Measurements from ENCODE around the gene KIF23. TPM values are rescaled to one million over a fixed set of nuclear protein-coding genes. Genes with fewer than 3 reads are reported as not detected.
A peak's percentile ranks its signal among the peaks of the same experiment; 100 is the strongest.

KIF23 gene
- polyA plus RNA-seq, 2 of the 4 experiments (the other 2 are of a cell fraction), result 81.8 to 117 TPM

DNA sequence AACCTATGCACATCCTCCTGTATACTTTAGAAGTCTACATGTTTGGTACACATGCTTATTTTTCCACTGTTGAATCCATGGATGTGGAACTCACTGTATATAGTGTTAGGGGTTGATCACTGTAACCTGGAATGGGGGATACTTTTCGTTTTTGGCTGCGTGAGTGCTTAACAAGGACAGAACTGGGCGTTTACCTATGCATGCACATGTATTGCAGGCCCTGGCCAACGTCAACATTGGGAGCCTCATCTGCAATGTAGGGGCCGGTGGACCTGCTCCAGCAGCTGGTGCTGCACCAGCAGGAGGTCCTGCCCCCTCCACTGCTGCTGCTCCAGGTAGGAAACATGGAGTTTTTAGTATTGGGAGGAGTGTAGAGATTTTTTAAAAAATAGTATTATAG is 40.8 kb downstream of the KIF23 start:
- ChIA-PET CTCF (interaction anchor here (2.8 to 5.2 kb wide), 2 partner anchors 7 to 11 kb away, joined by 14 to 41 read pairs; no protein-coding TSS in a partner anchor), POLR2A (interaction anchor here (1.0 to 4.2 kb wide), 2 partner anchors 8 to 11 kb away, joined by 3 to 112 read pairs; no protein-coding TSS in a partner anchor)
- 32% methylated on average over 5 of the region's 5 CpGs for WGBS (ENCODE audit: missing lambda C conversion rate)
- TF ChIP-seq TP53 (CRISPR knock-in tag; IDR thresholded peaks at IDR 0.05) (peak; percentile 58; the same call in 1 of the 2 replicates), EHF (CRISPR knock-in tag; IDR thresholded peaks at IDR 0.05) (no peak), NR3C1 (IDR thresholded peaks at IDR 0.05) (no peak), POLR2AphosphoS2 (conservative IDR thresholded peaks at IDR 0.05; ENCODE audit: low read length) (peak; percentile 81; the same call in 1 of the 2 replicates), CHD4 (IDR thresholded peaks at IDR 0.05; ENCODE audit: borderline replicate concordance) (no peak), HDAC2 (IDR thresholded peaks at IDR 0.05) (no peak), TFCP2L1 (CRISPR knock-in tag; IDR thresholded peaks at IDR 0.05) (peak; percentile 24; the same call in 1 of the 2 replicates)
- no peak for ATAC-seq
- DNase-seq (ENCODE audit: low read depth in 1 of 2, low spot score in 1 of 2), result no peak
- Histone ChIP-seq H3K4me1 (peaks cover 36% of the 10 kb centered on the region), H3K4me2 (peak overlapping the region; percentile 93), H3K4me3 (peak overlapping the region; percentile 94), H3K9me3 (no peaks in the 10 kb centered on the region), H3K27ac (peak overlapping the region; percentile 26 to 90; a peak in 3 of 6 replicates)
- no peak for FAIRE-seq

GRCh38 chr15:69456208-69457166 is 42.3 kb downstream of the KIF23 start:
- H3K4me2 ChIP-seq, result peak overlapping the region; percentile 93; the same call in 2 of the 3 replicates
- H3K27ac ChIP-seq, result no peak overlapping the region
- H3K4me1 ChIP-seq, result peaks cover 32% of the 10 kb centered on the region
- ATAC-seq (no peak), DNase-seq (ENCODE audit: low read depth in 1 of 2, low spot score in 1 of 2) (no peak), FAIRE-seq (no peak)
- no peak overlapping the region for H3K4me3 ChIP-seq
- POLR2A ChIA-PET, result no interaction called here
- CTCF ChIA-PET, result interaction anchor here (1.2 to 1.7 kb wide), 5 partner anchors 9 to 1032 kb away, joined by 3 to 5 read pairs (median 3); no protein-coding TSS in a partner anchor
- WGBS (ENCODE audit: missing lambda C conversion rate), result 84% methylated on average over 13 of the region's 13 CpGs
- H3K9me3 ChIP-seq, result no peaks in the 10 kb centered on the region
- peak; percentile 62; the same call in 1 of the 2 replicates for TF ChIP-seq FOSB (CRISPR knock-in tag; IDR thresholded peaks at IDR 0.05)
- no peak for TF ChIP-seq RNF2 (IDR thresholded peaks at IDR 0.05; ENCODE audit: borderline replicate concordance, low read depth)
- no peak for TF ChIP-seq ESRRA (IDR thresholded peaks at IDR 0.05; ENCODE audit: borderline replicate concordance, low read length)
- peak; percentile 79 for TF ChIP-seq HOXA7 (CRISPR knock-in tag; IDR thresholded peaks at IDR 0.05)
- TF ChIP-seq GATA3 (IDR thresholded peaks at IDR 0.05; ENCODE audit: borderline replicate concordance), result 0 out of 2 replicates have a peak, but pooled peaks have one; percentile 20
- TF ChIP-seq HES2 (IDR thresholded peaks at IDR 0.05), result no peak
- TF ChIP-seq HOXB5 (CRISPR knock-in tag; IDR thresholded peaks at IDR 0.05), result no peak
- TF ChIP-seq, protein P1, sequence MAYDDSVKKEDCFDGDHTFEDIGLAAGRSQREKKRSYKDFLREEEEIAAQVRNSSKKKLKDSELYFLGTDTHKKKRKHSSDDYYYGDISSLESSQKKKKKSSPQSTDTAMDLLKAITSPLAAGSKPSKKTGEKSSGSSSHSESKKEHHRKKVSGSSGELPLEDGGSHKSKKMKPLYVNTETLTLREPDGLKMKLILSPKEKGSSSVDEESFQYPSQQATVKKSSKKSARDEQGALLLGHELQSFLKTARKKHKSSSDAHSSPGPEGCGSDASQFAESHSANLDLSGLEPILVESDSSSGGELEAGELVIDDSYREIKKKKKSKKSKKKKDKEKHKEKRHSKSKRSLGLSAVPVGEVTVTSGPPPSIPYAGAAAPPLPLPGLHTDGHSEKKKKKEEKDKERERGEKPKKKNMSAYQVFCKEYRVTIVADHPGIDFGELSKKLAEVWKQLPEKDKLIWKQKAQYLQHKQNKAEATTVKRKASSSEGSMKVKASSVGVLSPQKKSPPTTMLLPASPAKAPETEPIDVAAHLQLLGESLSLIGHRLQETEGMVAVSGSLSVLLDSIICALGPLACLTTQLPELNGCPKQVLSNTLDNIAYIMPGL (CRISPR knock-in tag; IDR thresholded peaks at IDR 0.05; ENCODE audit: borderline replicate concordance), result no peak
- TF ChIP-seq ZC3H11A (IDR thresholded peaks at IDR 0.05), result no peak
- no peak for TF ChIP-seq JUNB (IDR thresholded peaks at IDR 0.05)
- TF ChIP-seq TP53 (CRISPR knock-in tag; IDR thresholded peaks at IDR 0.05), result 0 out of 2 replicates have a peak, but pooled peaks have one; percentile 54
- TF ChIP-seq RARB (CRISPR knock-in tag; IDR thresholded peaks at IDR 0.05), result peak; percentile 49
- peak; percentile 30 to 65; a peak in 3 of 5 replicates for TF ChIP-seq JUN (IDR thresholded peaks at IDR 0.05)
- TF ChIP-seq, protein P2, sequence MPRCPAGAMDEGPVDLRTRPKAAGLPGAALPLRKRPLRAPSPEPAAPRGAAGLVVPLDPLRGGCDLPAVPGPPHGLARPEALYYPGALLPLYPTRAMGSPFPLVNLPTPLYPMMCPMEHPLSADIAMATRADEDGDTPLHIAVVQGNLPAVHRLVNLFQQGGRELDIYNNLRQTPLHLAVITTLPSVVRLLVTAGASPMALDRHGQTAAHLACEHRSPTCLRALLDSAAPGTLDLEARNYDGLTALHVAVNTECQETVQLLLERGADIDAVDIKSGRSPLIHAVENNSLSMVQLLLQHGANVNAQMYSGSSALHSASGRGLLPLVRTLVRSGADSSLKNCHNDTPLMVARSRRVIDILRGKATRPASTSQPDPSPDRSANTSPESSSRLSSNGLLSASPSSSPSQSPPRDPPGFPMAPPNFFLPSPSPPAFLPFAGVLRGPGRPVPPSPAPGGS (IDR thresholded peaks at IDR 0.05), result 0 out of 3 replicates have a peak, but pooled peaks have one; percentile 10
- peak; percentile 7 for TF ChIP-seq CHD2 (IDR thresholded peaks at IDR 0.05; ENCODE audit: low read length, partially characterized antibody)
- no peak for TF ChIP-seq NR3C1 (IDR thresholded peaks at IDR 0.05)
- TF ChIP-seq, protein P3, sequence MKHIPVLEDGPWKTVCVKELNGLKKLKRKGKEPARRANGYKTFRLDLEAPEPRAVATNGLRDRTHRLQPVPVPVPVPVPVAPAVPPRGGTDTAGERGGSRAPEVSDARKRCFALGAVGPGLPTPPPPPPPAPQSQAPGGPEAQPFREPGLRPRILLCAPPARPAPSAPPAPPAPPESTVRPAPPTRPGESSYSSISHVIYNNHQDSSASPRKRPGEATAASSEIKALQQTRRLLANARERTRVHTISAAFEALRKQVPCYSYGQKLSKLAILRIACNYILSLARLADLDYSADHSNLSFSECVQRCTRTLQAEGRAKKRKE (CRISPR knock-in tag; IDR thresholded peaks at IDR 0.05; ENCODE audit: low read depth), result peak; percentile 21; the same call in 1 of the 2 replicates
- TF ChIP-seq SMC3 (IDR thresholded peaks at IDR 0.05), result no peak
- TF ChIP-seq CBX2 (IDR thresholded peaks at IDR 0.05; ENCODE audit: borderline replicate concordance, low read depth), result no peak
- TF ChIP-seq KDM1A (IDR thresholded peaks at IDR 0.05; ENCODE audit: low read depth), result no peak
- TF ChIP-seq EHF (CRISPR knock-in tag; IDR thresholded peaks at IDR 0.05), result no peak
- TF ChIP-seq, protein P4, sequence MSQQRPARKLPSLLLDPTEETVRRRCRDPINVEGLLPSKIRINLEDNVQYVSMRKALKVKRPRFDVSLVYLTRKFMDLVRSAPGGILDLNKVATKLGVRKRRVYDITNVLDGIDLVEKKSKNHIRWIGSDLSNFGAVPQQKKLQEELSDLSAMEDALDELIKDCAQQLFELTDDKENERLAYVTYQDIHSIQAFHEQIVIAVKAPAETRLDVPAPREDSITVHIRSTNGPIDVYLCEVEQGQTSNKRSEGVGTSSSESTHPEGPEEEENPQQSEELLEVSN (IDR thresholded peaks at IDR 0.05; ENCODE audit: borderline replicate concordance, low read depth), result 0 out of 2 replicates have a peak, but pooled peaks have one; percentile 4

All from A549 (cell line).